Measurements from ENCODE around the gene PLCD3.

- no peak for TF ChIP-seq CTCF (IDR thresholded peaks at IDR 0.05 in 4 of 5, conservative IDR thresholded peaks at IDR 0.05 in 1 of 5)
- TF ChIP-seq POLR2A (IDR thresholded peaks at IDR 0.05), result no peak
These were observed 15.8 kb downstream of the PLCD3 start for GRCh38 chr17:45116434-45117016.

Measured in gastrocnemius medialis (tissue), 4 donors.